HG03432 (cell line): ENCODE data around the gene FUNDC1.

Experiments
- ATAC-seq: cut with Tn5 transposase; IDR thresholded peaks from one replicate; pipeline ENCODE4 v1.9.1; 2021; ENCODE audit warnings: mild to moderate bottlenecking, moderate library complexity; ENCODE audit not compliant: unreplicated experiment

FUNDC1 gene

GRCh38 chrX:44482575-44482974 lies 60.1 kb downstream of the FUNDC1 start:
- no peak for ATAC-seq

DNA sequence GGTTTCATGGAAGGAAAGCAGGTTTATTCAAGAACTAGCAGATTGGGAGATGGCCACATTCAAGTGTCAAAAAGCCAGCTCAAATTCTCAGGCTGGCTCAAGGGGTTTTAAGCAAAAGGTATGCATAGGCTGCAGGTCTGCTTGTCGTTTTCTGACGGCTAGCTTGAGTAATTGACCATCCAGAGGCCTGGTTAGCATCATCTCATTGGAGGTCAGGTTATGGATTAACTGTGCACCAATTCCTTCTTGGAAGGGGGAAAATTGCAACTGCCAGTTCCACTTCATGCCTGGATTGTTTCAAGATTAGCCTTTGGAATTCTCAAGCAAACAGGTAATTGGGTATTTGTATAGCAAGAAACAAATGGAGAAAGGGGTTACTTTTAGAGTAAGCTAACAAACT lies 62.1 kb downstream of the FUNDC1 start:
- ATAC-seq: no peak

DNA sequence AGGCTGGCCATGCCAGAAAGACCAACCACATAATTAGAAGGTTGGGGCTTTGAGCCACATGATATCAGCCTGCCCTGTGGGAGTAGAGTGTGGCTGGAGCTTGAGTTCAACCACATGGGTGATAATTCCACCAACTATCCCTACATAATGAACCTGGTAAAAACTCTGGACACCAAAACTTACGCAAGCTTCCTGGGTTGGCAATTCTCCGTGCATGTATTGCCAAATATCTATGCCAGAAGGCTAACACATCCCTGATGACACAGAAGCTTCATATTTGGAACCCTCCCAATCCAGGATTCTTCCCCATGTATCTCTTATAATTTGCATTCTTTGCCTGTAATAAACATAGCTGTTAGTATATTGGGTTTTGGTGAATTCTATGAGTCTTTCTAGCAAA lies 68.2 kb downstream of the FUNDC1 start:
- ATAC-seq: no peak
